NB4 (cell line): Measurements from ENCODE around the gene BTBD9.

Experiments
- TF ChIP-seq, protein P1 (sequence below): IDR thresholded peaks from 2 replicates; pipeline ENCODE4 v1.6.1; 2011; ENCODE audit warnings: low read depth, low read length
- TF ChIP-seq, protein P2 (sequence below): IDR thresholded peaks from one replicate; pipeline ENCODE4 v1.5.1; 2012; ENCODE audit warnings: low read depth, low read length

DNA sequence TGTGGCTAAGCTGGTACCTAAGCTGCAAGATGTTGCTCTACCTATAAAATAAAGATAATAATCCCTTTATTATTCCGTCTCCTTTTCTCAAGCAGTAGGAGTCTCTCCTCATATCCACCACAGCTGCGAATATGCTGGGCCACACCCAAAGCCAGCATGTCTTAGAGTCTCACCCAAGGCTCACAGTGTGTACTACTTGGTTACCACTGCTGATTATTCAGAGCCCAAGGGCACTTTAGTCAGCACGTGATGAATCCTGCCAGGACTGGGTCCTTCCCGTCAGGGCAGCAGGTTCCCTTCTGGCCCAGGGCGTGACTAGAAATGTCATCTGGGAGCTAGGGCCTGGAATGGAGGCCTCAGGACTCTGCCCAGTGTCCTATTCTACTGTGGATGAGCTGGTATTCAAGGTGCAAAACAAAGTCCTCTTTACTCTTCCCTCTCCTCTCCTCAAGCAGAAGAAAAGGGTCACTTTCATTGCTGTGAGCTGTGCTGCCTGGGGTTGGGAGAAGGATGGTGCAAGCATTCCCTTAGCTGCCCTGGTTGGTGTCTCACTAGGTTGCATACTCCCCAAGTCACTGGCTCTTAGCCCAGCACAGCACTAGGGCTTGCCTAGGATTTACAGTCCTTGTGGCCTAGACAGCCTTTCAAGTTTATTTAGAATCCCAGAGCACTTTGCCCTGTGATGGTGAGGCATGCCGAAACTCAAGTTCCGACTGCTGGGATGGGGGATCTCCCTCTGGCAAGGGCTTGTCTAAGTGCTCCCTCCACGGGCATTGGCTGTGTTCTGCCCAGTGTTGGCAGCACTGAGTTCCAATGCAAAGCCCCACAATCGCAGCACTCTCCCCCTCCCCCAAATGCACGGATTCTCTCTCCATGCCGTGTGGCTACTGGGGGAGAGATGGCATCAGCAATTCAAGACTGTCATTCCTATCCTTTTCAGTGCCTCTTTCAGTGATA, 320.2 kb downstream of the BTBD9 start:
- TF ChIP-seq, protein P1, sequence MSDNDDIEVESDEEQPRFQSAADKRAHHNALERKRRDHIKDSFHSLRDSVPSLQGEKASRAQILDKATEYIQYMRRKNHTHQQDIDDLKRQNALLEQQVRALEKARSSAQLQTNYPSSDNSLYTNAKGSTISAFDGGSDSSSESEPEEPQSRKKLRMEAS: no peak
- TF ChIP-seq, protein P2, sequence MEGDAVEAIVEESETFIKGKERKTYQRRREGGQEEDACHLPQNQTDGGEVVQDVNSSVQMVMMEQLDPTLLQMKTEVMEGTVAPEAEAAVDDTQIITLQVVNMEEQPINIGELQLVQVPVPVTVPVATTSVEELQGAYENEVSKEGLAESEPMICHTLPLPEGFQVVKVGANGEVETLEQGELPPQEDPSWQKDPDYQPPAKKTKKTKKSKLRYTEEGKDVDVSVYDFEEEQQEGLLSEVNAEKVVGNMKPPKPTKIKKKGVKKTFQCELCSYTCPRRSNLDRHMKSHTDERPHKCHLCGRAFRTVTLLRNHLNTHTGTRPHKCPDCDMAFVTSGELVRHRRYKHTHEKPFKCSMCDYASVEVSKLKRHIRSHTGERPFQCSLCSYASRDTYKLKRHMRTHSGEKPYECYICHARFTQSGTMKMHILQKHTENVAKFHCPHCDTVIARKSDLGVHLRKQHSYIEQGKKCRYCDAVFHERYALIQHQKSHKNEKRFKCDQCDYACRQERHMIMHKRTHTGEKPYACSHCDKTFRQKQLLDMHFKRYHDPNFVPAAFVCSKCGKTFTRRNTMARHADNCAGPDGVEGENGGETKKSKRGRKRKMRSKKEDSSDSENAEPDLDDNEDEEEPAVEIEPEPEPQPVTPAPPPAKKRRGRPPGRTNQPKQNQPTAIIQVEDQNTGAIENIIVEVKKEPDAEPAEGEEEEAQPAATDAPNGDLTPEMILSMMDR: no peak
